Nephron (organoid): Measurements from ENCODE around the gene CNR2.
"Not testable (repeated sequence)": the region's sequence is repeated elsewhere in the genome, so short reads cannot be mapped to it uniquely, and the experiment has no call there.

Source experiments
- H3K27ac Mint-ChIP-seq, 3 experiments: 2 replicates each; pipeline ENCODE4 v1.8.0; 2020; ENCODE audit warnings: mixed read lengths in 3 of 3, mild to moderate bottlenecking in 2 of 3, moderate library complexity in 1 of 3
- H3K27me3 Mint-ChIP-seq: 2 replicates; pipeline ENCODE4 v1.8.0; 2021; ENCODE audit warnings: low read depth, mild to moderate bottlenecking, moderate library complexity, mixed read lengths
- H3K36me3 Mint-ChIP-seq: 2 replicates; pipeline ENCODE4 v1.8.0; 2020; ENCODE audit warnings: low read depth, mixed read lengths
- H3K4me1 Mint-ChIP-seq: 2 replicates; pipeline ENCODE4 v1.8.0; 2020; ENCODE audit warnings: mixed read lengths
- H3K4me3 Mint-ChIP-seq, 3 experiments: 2 replicates each; pipeline ENCODE4 v1.8.0; 2020; ENCODE audit warnings: mild to moderate bottlenecking in 3 of 3, mixed read lengths in 3 of 3, moderate library complexity in 2 of 3
- H3K9me3 Mint-ChIP-seq: 2 replicates; pipeline ENCODE4 v1.8.0; 2020; ENCODE audit warnings: mixed read lengths
- TF ChIP-seq, protein P1 (sequence below), 3 experiments: fragments of 200-600 bp; sonication (generic); IDR thresholded peaks; one replicate each; pipeline ENCODE4 v1.5.0; 2021; ENCODE audit warnings: antibody characterized with exemption in 3 of 3; ENCODE audit not compliant: unreplicated experiment in 3 of 3

The CNR2 gene

DNA sequence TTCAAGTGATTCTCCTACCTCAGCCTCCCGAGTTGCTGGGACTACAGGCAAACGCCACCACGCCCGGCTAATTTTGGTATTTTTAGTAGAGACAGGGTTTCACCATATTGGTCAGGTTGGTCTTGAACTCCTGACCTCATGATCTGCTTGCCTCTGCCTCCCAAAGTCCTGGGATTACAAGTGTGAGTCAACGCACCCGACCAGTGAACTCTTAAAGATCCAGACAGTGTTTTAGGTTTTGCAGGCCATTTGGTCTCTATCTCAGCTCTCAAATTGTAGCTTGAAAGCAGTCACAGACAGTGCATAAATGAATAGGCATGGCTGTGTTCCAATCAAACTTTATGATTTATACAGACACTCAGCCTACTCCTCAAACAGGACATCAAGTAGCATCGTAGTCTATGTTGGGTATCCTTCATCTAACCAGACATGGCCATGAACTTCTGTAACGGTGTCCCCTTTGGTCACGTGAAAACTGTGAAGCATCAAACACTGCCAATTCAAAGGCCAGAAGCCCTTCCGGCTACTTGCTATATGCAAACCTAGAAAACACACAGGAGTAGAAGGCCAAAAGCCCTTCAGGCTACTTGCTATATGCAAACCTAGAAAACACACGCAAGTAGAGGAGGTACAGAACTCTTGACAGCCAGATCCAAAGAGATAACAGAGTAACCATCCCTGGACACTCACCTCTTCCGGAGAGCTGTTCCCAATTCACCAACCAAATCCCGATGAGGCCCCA lies 48.2 kb downstream of the CNR2 start:
- TF ChIP-seq, protein P1, sequence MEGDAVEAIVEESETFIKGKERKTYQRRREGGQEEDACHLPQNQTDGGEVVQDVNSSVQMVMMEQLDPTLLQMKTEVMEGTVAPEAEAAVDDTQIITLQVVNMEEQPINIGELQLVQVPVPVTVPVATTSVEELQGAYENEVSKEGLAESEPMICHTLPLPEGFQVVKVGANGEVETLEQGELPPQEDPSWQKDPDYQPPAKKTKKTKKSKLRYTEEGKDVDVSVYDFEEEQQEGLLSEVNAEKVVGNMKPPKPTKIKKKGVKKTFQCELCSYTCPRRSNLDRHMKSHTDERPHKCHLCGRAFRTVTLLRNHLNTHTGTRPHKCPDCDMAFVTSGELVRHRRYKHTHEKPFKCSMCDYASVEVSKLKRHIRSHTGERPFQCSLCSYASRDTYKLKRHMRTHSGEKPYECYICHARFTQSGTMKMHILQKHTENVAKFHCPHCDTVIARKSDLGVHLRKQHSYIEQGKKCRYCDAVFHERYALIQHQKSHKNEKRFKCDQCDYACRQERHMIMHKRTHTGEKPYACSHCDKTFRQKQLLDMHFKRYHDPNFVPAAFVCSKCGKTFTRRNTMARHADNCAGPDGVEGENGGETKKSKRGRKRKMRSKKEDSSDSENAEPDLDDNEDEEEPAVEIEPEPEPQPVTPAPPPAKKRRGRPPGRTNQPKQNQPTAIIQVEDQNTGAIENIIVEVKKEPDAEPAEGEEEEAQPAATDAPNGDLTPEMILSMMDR (IDR thresholded peaks at IDR 0.05; ENCODE audit: unreplicated experiment in 3 of 3): no peak
- Mint-ChIP-seq H3K27me3 (peaks cover 34% of the 10 kb centered on the region), H3K9me3 (no peaks in the 10 kb centered on the region), H3K4me1 (peaks cover 21% of the 10 kb centered on the region), H3K4me3 (peak overlapping the region in 2 of 3 experiments; percentile 56 to 80), H3K27ac (no peak overlapping the region), H3K36me3 (peaks cover 20% of the 10 kb centered on the region)

DNA sequence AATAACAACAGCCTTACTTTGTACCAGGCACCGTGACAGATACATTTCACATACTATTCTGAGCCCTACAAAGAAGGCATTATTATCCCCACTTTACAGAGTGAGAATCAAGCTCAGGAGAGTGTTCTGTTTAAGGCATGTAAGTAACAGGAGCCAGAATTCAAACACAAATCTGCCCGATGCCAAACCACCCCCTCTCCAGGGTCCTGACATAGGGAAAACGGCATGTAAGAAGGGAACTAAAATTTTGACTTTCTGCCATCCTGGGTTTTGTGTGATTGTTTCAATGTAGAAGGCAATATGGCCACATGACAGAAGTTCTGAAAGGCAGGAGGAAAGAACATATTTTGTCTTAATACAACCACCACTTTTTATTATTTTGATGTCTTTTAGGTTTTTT lies 50.5 kb downstream of the CNR2 start:
- peaks cover 13% of the 10 kb centered on the region for H3K4me1 Mint-ChIP-seq
- peaks cover 19% of the 10 kb centered on the region for H3K27me3 Mint-ChIP-seq
- no peak overlapping the region for H3K4me3 Mint-ChIP-seq
- peaks cover 30% of the 10 kb centered on the region for H3K36me3 Mint-ChIP-seq
- H3K9me3 Mint-ChIP-seq: no peaks in the 10 kb centered on the region
- TF ChIP-seq, protein P1 (IDR thresholded peaks at IDR 0.05; ENCODE audit: unreplicated experiment in 3 of 3): no peak
- no peak overlapping the region for H3K27ac Mint-ChIP-seq

DNA sequence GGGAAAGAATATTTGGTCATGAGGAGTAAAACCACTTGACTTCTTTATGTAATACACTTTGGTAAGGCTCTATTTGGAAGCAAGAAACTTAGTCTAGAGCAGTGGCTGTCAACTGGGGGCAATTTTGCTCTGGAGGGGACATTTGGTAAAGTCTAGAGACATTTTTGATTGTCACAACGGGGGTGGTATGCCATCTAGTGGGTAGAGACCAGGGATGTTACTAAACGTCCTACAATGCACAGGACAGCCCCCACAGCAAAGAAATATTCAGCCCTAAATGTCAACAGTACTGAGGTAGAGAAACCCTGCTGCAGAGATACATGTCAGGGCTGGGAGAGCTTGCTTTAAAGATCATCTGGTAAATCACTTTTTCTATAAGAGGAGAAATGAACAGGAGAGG lies 58.6 kb downstream of the CNR2 start:
- TF ChIP-seq, protein P1 (IDR thresholded peaks at IDR 0.05; ENCODE audit: unreplicated experiment in 3 of 3): no peak
- H3K9me3 Mint-ChIP-seq: peaks cover 8% of the 10 kb centered on the region
- no peaks in the 10 kb centered on the region for H3K27me3 Mint-ChIP-seq
- no peak overlapping the region for H3K4me3 Mint-ChIP-seq
- H3K36me3 Mint-ChIP-seq: peaks cover 41% of the 10 kb centered on the region
- H3K27ac Mint-ChIP-seq: no peak overlapping the region
- no peaks in the 10 kb centered on the region for H3K4me1 Mint-ChIP-seq

DNA sequence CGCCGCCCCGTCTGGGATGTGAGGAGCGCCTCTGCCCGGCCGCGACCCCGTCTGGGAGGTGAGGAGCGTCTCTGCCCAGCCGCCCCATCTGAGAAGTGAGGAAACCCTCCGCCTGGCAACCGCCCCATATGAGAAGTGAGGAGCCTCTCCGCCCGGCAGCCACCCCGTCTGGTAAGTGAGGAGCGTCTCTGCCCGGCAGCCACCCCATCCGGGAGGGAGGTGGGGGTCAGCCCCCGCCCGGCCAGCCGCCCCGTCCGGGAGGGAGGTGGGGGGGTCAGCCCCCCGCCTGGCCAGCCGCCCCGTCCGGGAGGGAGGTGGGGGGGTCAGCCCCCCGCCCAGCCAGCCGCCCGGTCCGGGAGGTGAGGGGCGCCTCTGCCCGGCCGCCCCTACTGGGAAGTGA lies 60.0 kb downstream of the CNR2 start:
- not testable (repeated sequence) for H3K27ac Mint-ChIP-seq, H3K4me1 Mint-ChIP-seq, H3K4me3 Mint-ChIP-seq, H3K27me3 Mint-ChIP-seq, H3K9me3 Mint-ChIP-seq
- H3K36me3 Mint-ChIP-seq: peaks cover 39% of the 10 kb centered on the region

DNA sequence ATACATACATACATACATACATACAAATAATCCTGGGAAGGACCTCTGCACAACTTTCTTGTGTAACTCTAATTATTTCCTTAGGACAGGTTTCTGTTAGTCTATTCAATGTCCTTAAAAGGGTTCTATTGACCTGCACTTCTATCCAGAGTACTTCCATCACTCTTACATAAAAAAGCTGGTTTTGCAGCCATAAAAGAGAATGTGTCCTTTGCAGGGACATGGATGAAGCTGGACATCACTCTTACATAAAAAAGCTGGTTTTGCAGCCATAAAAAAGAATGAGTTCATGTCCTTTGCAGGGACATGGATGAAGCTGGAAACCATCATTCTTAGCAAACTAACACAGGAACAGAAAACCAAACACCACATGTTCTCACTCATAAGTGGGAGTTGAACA lies 61.8 kb downstream of the CNR2 start:
- H3K36me3 Mint-ChIP-seq: peaks cover 49% of the 10 kb centered on the region

DNA sequence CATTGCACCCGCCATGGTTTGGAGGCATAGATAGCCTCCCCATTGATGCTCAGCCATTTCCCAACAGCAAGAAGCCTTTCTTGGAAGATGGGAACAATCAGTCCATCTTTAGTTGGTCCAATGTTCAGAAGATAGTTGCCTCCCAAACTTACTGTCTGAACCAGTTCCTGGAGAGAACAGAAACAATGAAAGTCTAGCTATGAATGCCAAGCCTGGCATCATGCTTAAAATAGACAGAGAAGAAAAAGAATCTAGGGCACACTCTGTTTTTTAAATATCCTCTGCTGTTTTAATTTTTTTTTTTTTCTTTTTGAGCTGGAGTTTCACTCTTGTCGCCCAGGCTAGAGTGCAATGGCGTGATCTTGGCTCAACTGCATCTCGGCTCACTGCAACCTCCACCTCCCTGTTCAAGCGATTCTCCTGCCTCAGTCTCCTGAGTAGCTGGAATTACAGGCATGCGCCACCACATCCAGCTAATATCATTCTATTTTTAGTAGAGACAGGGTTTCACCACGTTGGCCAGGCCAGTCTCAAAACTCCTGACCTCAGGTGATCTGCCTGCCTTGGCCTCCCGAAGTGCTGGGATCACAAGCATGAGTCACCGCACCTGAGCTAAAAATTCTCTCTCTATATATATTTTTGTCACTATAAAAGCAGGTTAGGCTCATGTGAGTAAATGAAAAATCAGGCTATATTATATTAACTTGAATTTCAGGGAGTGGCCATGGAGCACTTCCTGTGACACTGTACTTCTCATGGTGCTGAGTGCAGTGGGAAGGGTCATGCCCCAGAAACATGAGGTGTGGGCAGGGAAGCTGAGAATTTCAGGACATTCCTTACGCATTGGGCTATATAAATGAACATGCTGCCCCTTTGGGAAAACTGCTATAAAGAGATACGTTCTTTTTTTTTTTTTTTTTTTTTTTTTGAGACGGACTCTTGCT lies 64.2 kb downstream of the CNR2 start:
- TF ChIP-seq, protein P1 (IDR thresholded peaks at IDR 0.05; ENCODE audit: unreplicated experiment in 3 of 3): no peak
- Mint-ChIP-seq H3K4me1 (no peaks in the 10 kb centered on the region), H3K27me3 (no peaks in the 10 kb centered on the region), H3K9me3 (peaks cover 3% of the 10 kb centered on the region), H3K36me3 (peaks cover 41% of the 10 kb centered on the region), H3K4me3 (no peak overlapping the region), H3K27ac (no peak overlapping the region)

More for the DNA sequence above, 61.8 kb downstream of the CNR2 start:
- not testable (repeated sequence) for H3K27me3 Mint-ChIP-seq, H3K4me3 Mint-ChIP-seq, H3K4me1 Mint-ChIP-seq, H3K9me3 Mint-ChIP-seq
- H3K27ac Mint-ChIP-seq: peak overlapping the region in 2 of 3 experiments; percentile 51 to 71

DNA sequence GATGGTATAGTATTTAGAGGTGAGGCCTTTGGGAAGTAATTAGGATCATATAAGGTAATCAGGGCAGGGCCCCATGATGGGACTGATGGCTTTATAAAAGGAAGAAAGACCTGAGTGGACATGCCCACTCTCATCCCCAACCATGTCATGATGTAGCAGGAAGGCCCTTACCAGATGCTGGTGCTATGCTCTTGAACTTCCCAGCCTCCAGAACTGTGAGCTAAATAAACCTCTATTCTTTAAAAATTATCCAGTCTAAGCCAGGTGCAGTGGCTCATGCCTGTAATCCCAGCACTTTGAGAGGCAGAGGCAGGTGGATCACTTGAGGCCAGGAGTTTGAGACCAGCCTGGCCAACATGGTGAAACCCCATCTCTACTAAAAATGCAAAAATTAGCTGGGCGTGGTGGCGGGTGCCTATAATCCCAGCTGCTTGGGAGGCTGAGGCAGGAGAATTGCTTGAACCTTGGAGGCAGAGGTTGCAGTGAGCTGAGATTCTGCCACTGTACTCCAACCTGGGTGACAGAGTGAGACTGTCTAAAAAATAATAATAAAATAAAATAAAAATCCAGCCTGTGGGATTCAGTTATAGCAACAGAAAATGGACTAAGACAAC lies 65.6 kb downstream of the CNR2 start:
- peaks cover 37% of the 10 kb centered on the region for H3K36me3 Mint-ChIP-seq
- H3K4me1 Mint-ChIP-seq, H3K27ac Mint-ChIP-seq, H3K4me3 Mint-ChIP-seq, H3K9me3 Mint-ChIP-seq, H3K27me3 Mint-ChIP-seq: not testable (repeated sequence)
